Measurements from ENCODE around the gene DHRS9. TPM values are rescaled to one million over a fixed set of nuclear protein-coding genes. Genes with fewer than 3 reads are reported as not detected.
"Not testable (repeated sequence)": the region's sequence is repeated elsewhere in the genome, so short reads cannot be mapped to it uniquely, and the experiment has no call there.

The DHRS9 gene
- total RNA-seq, 8 experiments from 2014 or later: 0.05 to 44.5 (median 0.33) TPM; not detected in 3

- in situ Hi-C loops (cut with MboI; ENCODE audit: low pct_unique_long_range_greater_than_20kb in 2 of 9, low sequenced_read_pairs in 9 of 9, unreplicated experiment in 9 of 9): no loop called here
- no peak for ATAC-seq (replicated peaks in 6 of 8)
- Histone ChIP-seq H3K4me1 (replicated peaks in 1 of 2) (no peaks in the 10 kb centered on the region), H3K4me3 (no peak overlapping the region), H3K27ac (no peak overlapping the region)
- 0 to 100% (median 88%) methylated on average over 1 of the region's 1 CpG; no CpG with 5 or more reads in 1 of the 10 experiments for WGBS, 10 experiments
These were observed 26.5 kb upstream of the DHRS9 start for GRCh38 chr2:169042856-169043255.

- peak in 3 of 8 experiments; percentile 47 to 88 (median 81) for ATAC-seq (replicated peaks in 6 of 8)
- H3K4me1 ChIP-seq (replicated peaks in 1 of 2): no peaks in the 10 kb centered on the region
- in situ Hi-C loops (cut with MboI; ENCODE audit: low pct_unique_long_range_greater_than_20kb in 2 of 9, low sequenced_read_pairs in 9 of 9, unreplicated experiment in 9 of 9): no loop called here
- WGBS, 10 experiments: 0 to 100% (median 68%) methylated on average over 1 to 3 of the region's 4 CpGs; no CpG with 5 or more reads in 2 of the 10 experiments
- no peak overlapping the region for H3K27ac ChIP-seq
- no peak overlapping the region for H3K4me3 ChIP-seq
These were observed 22.8 kb upstream of the DHRS9 start for GRCh38 chr2:169046440-169047151.

DNA sequence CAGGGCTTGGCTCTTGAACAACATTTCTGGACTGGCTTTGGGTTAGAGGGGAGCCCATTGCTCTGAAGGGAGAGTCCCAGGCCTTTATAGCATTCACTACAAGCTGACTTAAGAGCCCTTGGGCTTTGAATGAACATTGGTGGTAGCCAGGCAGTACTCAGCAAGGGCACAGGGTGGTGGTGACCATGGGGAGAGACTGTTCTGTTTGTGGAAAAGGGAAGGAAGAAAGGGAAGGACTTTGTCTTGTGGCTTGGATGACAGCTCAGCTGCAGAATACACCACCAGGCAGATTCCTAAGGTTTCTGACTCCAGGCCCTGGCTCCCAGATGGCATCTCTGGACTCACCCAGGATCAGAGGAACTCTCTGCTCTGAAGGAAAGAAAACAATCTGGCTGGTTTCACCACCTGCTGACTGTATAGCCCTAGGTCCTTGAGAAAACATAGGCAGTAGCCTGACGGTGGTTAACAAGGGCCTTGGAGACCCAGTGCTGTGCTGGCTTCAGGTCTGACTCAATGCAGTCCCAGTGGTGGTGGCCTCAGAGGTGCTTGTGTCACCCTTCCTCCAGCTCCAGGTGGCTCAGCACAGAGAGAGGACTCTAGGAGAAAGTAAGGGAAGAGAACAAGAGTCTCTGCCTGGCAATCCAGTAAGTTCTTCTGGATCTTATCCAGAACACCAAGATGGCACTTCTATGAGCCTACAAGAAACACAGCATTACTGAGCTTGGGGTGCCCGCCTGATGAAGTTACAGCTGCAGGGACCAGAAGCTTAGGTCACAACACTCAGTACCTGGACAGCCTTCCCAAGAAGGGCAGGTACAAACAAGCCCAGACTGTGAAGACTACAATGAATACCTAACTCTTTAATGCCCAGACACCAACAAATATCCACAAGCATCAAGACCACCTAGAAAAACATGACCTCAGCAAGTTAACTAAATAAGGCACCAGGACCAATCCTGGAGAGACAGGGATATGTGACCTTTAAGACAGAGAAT lies 21.8 kb upstream of the DHRS9 start:
- 60 to 100% (median 70%) methylated on average over 1 to 2 of the region's 2 CpGs; no CpG with 5 or more reads in 7 of the 10 experiments for WGBS, 10 experiments
- no peak for ATAC-seq (replicated peaks in 6 of 8)
- Histone ChIP-seq H3K4me1 (replicated peaks in 1 of 2) (no peaks in the 10 kb centered on the region), H3K4me3 (no peak overlapping the region), H3K27ac (no peak overlapping the region)
- in situ Hi-C loops (cut with MboI; ENCODE audit: low pct_unique_long_range_greater_than_20kb in 2 of 9, low sequenced_read_pairs in 9 of 9, unreplicated experiment in 9 of 9): no loop called here

DNA sequence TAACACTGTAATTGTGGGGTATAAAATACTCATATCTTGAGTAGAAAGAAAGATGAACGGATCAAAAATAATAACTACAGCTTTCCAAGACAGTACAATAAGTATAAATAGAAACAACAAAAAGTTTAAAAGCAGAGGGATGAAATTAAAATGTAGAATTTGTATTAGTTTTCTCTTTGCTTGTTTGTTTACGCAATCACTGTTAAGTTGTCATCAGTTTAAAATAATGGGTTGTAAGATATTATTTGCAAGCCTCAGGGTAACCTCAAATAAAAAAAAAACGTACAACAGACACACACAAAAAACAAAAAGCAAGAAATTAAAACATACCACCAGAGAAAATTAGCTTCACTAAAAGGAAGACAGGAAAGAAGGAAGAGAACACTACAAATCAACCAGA lies 20.2 kb upstream of the DHRS9 start:
- WGBS, 10 experiments: 13 to 82% (median 61%) methylated on average over 2 to 3 of the region's 3 CpGs
- no peak for ATAC-seq (replicated peaks in 6 of 8)
- H3K27ac ChIP-seq: no peak overlapping the region
- in situ Hi-C loops (cut with MboI; ENCODE audit: low pct_unique_long_range_greater_than_20kb in 2 of 9, low sequenced_read_pairs in 9 of 9, unreplicated experiment in 9 of 9): no loop called here
- no peaks in the 10 kb centered on the region for H3K4me1 ChIP-seq (replicated peaks in 1 of 2)
- no peak overlapping the region for H3K4me3 ChIP-seq

GRCh38 chr2:169050476-169051240 lies 18.7 kb upstream of the DHRS9 start:
- H3K27ac ChIP-seq: no peak overlapping the region
- WGBS, 10 experiments: 21 to 100% (median 89%) methylated on average over 2 to 5 of the region's 5 CpGs; no CpG with 5 or more reads in 1 of the 10 experiments
- ATAC-seq (replicated peaks in 6 of 8): no peak
- no peaks in the 10 kb centered on the region for H3K4me1 ChIP-seq (replicated peaks in 1 of 2)
- no peak overlapping the region for H3K4me3 ChIP-seq
- in situ Hi-C loops (cut with MboI; ENCODE audit: low pct_unique_long_range_greater_than_20kb in 2 of 9, low sequenced_read_pairs in 9 of 9, unreplicated experiment in 9 of 9): no loop called here

- 0 to 92% (median 39%) methylated on average over 1 to 2 of the region's 2 CpGs; no CpG with 5 or more reads in 2 of the 10 experiments for WGBS, 10 experiments
- ATAC-seq (replicated peaks in 6 of 8); in situ Hi-C loops (cut with MboI; ENCODE audit: low pct_unique_long_range_greater_than_20kb in 2 of 9, low sequenced_read_pairs in 9 of 9, unreplicated experiment in 9 of 9); H3K27ac ChIP-seq; H3K4me3 ChIP-seq; H3K4me1 ChIP-seq (replicated peaks in 1 of 2): not testable (repeated sequence)
These were observed 14.8 kb upstream of the DHRS9 start for GRCh38 chr2:169054575-169054974.

- ATAC-seq (replicated peaks in 6 of 8); H3K27ac ChIP-seq; in situ Hi-C loops (cut with MboI; ENCODE audit: low pct_unique_long_range_greater_than_20kb in 2 of 9, low sequenced_read_pairs in 9 of 9, unreplicated experiment in 9 of 9); H3K4me1 ChIP-seq (replicated peaks in 1 of 2); H3K4me3 ChIP-seq: not testable (repeated sequence)
- 55 to 100% (median 95%) methylated on average over 3 to 16 of the region's 17 CpGs; no CpG with 5 or more reads in 3 of the 10 experiments for WGBS, 10 experiments
These were observed 5.2 kb upstream of the DHRS9 start for GRCh38 chr2:169064199-169064598.

DNA sequence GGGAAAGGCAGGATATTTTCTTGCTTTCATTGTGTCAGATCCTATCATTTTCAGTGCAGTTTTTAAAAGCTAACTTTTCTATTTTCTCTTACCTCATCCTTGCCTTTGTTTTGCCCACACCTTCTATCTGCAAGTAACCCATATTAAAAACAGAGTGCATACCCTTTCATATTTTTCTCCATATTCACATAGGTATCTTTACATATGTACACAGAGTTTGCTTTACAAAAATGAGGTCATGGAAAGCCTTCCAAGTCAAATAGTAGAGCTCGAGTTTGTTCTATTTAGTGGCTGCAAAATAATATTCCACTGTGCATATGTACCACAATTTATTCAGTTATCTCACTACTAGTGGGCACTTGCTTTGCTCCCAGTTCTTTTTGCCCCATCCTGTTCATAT lies 3.9 kb upstream of the DHRS9 start:
- Histone ChIP-seq H3K4me3 (no peak overlapping the region), H3K4me1 (replicated peaks in 1 of 2) (no peaks in the 10 kb centered on the region), H3K27ac (no peak overlapping the region)
- in situ Hi-C loops (cut with MboI; ENCODE audit: low pct_unique_long_range_greater_than_20kb in 2 of 9, low sequenced_read_pairs in 9 of 9, unreplicated experiment in 9 of 9): no loop called here
- WGBS, 10 experiments: 0 to 80% (median 25%) methylated on average over 1 of the region's 1 CpG; no CpG with 5 or more reads in 2 of the 10 experiments
- peak in 4 of 8 experiments; percentile 14 to 96 (median 50) for ATAC-seq (replicated peaks in 6 of 8)

- Histone ChIP-seq H3K4me1 (replicated peaks in 1 of 2) (no peaks in the 10 kb centered on the region), H3K4me3 (no peak overlapping the region), H3K27ac (no peak overlapping the region)
- peak in 3 of 8 experiments; percentile 19 to 47 (median 42) for ATAC-seq (replicated peaks in 6 of 8)
- WGBS, 10 experiments: 0 to 91% (median 76%) methylated on average over 1 to 2 of the region's 2 CpGs; no CpG with 5 or more reads in 1 of the 10 experiments
- in situ Hi-C loops (cut with MboI; ENCODE audit: low pct_unique_long_range_greater_than_20kb in 2 of 9, low sequenced_read_pairs in 9 of 9, unreplicated experiment in 9 of 9): no loop called here
These were observed 3.4 kb upstream of the DHRS9 start for GRCh38 chr2:169065864-169066517.

DNA sequence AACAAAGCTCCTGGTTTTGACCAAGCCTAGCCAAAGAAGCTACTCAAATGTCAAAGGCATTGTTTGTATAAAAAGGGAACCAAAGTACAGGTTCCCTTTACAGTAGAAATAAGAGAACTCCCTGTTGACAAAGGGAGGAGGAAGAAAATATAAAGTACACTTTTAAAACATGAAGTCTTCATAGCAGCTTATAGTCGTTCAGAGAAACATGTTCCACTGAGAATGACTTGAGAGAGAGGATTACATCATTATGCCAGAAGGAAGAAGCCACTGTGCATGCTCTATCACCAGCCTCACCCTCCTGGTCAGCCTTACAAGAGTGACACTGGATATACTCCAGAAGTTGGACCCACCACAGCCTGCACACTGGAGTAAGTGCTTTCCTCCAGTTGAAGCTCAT lies 2.5 kb upstream of the DHRS9 start:
- WGBS, 10 experiments: 0 to 91% (median 40%) methylated on average over 1 of the region's 1 CpG; no CpG with 5 or more reads in 3 of the 10 experiments
- Histone ChIP-seq H3K27ac (no peak overlapping the region), H3K4me3 (no peak overlapping the region), H3K4me1 (replicated peaks in 1 of 2) (no peaks in the 10 kb centered on the region)
- ATAC-seq (replicated peaks in 6 of 8): peak in 2 of 8 experiments; percentile 13 to 20
- in situ Hi-C loops (cut with MboI; ENCODE audit: low pct_unique_long_range_greater_than_20kb in 2 of 9, low sequenced_read_pairs in 9 of 9, unreplicated experiment in 9 of 9): no loop called here

GRCh38 chr2:169069833-169070232 lies 470 bp downstream of the DHRS9 start:
- Histone ChIP-seq H3K4me1 (replicated peaks in 1 of 2) (no peaks in the 10 kb centered on the region), H3K27ac (no peak overlapping the region), H3K4me3 (no peak overlapping the region)
- ATAC-seq (replicated peaks in 6 of 8): no peak
- WGBS, 10 experiments: 0 to 100% (median 80%) methylated on average over 1 to 2 of the region's 2 CpGs; no CpG with 5 or more reads in 2 of the 10 experiments
- in situ Hi-C loops (cut with MboI; ENCODE audit: low pct_unique_long_range_greater_than_20kb in 2 of 9, low sequenced_read_pairs in 9 of 9, unreplicated experiment in 9 of 9): no loop called here

GRCh38 chr2:169071455-169071854 lies 2.1 kb downstream of the DHRS9 start:
- in situ Hi-C loops (cut with MboI; ENCODE audit: low pct_unique_long_range_greater_than_20kb in 2 of 9, low sequenced_read_pairs in 9 of 9, unreplicated experiment in 9 of 9): no loop called here
- H3K4me3 ChIP-seq: no peak overlapping the region
- no peak for ATAC-seq (replicated peaks in 6 of 8)
- H3K27ac ChIP-seq: no peak overlapping the region
- 0 to 98% (median 71%) methylated on average over 1 to 5 of the region's 5 CpGs; no CpG with 5 or more reads in 1 of the 10 experiments for WGBS, 10 experiments
- H3K4me1 ChIP-seq (replicated peaks in 1 of 2): no peaks in the 10 kb centered on the region

Measured in motor neuron (in vitro differentiated cells).